Left cardiac atrium (tissue), 4 donors: ENCODE measurements around the gene KDM1B. TPM values are rescaled to one million over a fixed set of nuclear protein-coding genes. Genes with fewer than 3 reads are reported as not detected.
A peak's percentile ranks its signal among the peaks of the same experiment; 100 is the strongest.
"Not testable (repeated sequence)": the region's sequence is repeated elsewhere in the genome, so short reads cannot be mapped to it uniquely, and the experiment has no call there.

Source experiments
- ATAC-seq, 2 donors: fragments of 200-7000 bp; cut with Tn5 transposase; one replicate each; pipeline ENCODE4 v1.9.1; 2020; ENCODE audit warnings: mild to moderate bottlenecking in 2 of 2, moderate library complexity in 2 of 2
- DNase-seq: peaks from one replicate; pipeline ENCODE4 v3.0.0-alpha.2; 2020
- intact Hi-C, 2 donors: fragments of 100-400 bp; cut with DNase I; formaldehyde crosslinking; loops; one replicate each; pipeline versions ENCODE4 v1.14.1 to v1.15.1; 2022 to 2023
- total RNA-seq, 2 donors: library from RNA; stranded (reverse); fragmentation: NEBNext Ultra II Directional; extraction: Animal tissue kit (Norgen Biotek cat#: 25700); gene quantifications; one replicate each; pipeline ENCODE4 v1.2.1, GENCODE V29; 2021
- donor health status: DM: no; HTN: yes; CAD: no.
- donor health status: DM: no; HTN: yes; CAD: no; lungs with severe emphysema.
- donor health status: DM: yes; HTN: yes; CAD: no.
- donor health status: Dilated cardiomyopathy.

KDM1B gene
- total RNA-seq, 2 donors from 2014 or later = 13.1 to 14.0 TPM

DNA sequence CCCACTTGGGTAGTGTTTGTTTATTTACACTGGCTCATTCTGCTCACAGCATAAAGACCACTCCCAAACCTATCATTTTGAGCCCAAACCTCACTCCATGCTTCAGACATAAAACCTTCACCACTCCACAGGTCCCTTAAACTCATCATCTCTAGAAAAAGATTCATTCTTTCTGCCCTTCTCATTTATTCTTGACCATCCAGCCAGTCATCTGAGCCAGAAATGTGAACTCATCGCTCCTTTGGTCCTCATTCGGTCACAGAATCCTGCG, 12.7 kb upstream of the KDM1B start:
- DNase-seq (no peak), ATAC-seq (no peak)
- intact Hi-C loops = no loop called here

GRCh38 chr6:18147160-18147559, 8.1 kb upstream of the KDM1B start:
- DNase-seq = no peak
- no peak for ATAC-seq
- intact Hi-C loops = no loop called here

DNA sequence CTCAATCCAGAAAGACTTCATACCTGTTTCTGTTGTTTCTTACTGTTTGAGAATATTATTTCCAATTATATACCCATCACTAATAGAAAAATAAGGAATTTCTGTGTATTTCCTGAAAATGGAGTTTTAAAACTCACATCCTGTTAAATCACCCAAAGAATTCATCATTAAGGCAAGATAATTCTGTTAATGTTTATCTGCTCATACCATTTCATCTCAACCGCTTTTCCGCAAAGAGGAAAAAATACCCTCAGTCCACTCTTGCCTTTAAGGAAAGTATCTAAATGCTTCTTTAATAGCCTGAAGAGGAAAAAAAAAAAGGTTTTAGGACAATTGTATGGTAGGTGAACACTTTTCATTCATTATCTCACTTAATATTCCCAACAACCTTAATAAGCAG, 7.6 kb upstream of the KDM1B start:
- DNase-seq (no peak), ATAC-seq (no peak)
- intact Hi-C loops = no loop called here

DNA sequence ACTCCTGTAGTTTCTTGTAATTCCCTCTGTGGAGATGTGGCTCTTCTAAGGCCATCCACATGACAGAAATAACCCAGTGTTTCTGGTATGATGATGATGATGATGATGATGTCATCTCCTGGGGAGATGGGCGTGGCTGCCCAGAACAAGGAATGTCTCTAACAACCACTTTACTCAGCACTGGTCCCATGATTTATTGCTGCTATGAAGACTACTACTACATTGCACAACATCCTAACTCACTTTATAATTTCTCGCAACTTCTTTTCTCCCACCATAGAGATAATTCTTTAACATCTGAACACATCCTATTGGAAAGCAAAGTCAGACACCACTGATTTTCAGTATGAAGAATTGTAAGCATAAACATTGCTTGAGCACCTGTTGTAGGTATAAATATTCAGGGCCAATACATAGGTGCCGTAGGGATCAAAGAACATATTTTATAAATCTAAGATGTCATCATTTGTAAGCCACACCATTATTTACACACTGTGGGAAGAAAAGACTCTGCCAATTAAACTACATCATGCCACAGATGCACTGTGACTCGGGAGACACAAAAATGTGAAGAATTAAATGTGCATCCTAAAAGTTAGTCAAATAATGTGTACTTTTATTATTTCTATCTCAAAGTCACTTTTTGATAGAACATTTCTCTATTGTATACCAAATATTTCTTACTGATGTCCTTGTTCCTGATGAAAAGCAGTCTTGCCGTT, 6.8 kb upstream of the KDM1B start:
- DNase-seq = no peak
- peak in 1 of 2 donors; percentile 34 for ATAC-seq
- intact Hi-C loops = no loop called here

GRCh38 chr6:18151391-18151790, 3.8 kb upstream of the KDM1B start:
- intact Hi-C loops, DNase-seq, ATAC-seq: not testable (repeated sequence)

DNA sequence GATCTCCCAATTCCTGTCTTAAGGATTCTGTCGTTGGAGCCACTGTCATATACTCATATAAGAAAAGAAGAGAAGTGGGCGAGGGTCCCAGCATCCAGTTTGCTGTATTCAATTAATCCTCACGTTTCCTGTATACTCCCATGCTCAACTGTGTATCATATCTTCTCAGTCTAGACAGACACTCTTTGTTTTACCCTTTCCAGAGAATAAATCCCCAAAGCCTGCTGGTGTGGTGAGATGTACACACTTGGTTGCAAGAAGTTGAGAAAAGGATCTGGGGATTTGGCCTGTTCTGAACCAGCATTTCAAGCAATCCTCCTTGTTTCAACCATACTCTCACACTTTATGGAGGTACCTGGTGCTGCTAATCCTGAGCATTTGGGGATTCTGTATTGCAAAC, 3.4 kb upstream of the KDM1B start:
- ATAC-seq (no peak), DNase-seq (no peak)
- intact Hi-C loops = no loop called here

DNA sequence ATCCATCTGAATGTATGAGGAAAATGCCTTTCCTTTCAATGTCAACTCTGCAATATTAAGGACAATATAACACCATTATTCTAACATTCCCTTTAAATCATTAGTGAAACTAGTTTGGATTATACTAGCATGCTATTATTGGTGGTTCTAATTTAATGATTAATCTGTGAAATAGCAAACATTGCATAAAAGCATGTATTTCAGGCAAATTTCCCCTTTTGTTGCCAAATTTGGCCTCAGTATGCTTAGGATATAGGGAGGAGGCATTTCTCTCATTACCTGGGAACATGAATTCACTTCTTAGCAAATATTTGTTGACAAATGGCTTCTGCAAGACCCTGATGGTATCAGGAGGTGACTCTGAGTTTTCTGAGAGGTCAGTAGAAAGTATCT, 1.9 kb upstream of the KDM1B start:
- ATAC-seq (no peak), DNase-seq (no peak)
- intact Hi-C loops = no loop called here

DNA sequence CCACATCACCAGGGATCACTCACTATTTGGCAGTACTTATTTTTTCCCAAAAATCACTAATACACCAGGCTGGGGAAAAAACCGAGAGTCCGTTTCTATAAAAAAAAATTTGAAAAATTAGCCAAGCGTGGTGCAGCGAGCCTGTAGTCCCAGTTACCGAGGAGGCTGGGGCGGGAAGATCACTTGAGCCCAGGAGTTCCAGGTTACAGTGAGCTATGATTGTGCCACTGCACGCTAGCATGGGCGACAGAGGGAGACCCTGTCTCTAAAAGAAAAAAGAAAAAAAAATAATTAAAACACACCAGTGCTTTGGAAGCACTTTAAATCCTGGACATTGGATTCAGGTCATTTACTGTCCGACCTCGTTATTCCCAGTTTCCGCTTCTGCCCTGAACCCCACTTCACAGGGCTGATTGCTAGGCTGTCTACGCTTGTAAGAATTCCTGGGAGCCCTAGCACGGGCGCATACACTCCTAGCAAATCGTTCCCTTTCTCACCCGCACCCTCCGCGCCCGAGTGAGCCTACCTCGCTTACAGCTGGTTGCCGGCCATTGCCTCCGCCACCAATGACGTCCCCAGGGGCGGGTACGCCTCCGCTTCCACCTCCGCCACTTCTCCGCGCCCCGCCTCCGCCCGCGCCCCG, 594 bp upstream of the KDM1B start, which contains the start of gene TPMT:
Gene TPMT, minus strand, starts transcription at position 571 of the 643 bp plus-strand sequence. CDS start 5,950 bp downstream, outside the sequence.
- DNase-seq (peak; percentile 26), ATAC-seq (peak in 1 of 2 donors; percentile 3)
- intact Hi-C loops = no loop called here

DNA sequence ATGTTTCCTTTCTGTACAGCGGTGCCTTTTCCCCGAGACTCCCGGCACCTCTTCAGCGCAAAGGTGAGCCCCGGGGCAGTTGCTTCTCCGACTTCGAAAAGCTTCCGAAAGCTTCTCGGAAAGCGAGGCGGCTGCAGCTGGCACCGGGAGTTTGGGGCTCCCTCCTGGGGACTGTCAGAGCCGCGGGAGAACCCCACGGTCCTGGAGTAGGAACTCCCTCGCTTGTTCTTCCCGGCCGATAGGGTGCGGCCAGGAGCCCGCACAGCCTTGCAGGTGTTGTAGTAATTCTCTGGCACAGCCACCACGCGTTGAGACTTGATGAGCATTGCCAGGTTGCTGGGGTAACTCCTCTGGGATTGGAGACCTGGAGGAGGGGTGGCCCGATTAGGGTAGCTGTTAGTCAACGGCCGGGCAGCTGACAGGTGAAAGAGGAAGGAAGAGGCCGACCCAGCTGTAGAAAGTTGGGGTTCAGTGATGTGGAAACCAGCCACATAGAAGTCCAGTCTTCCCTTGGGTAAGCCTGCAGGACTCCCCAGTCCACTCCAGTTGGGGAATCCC, 721 bp downstream of the KDM1B start:
- ATAC-seq (peak; percentile 16 to 34), DNase-seq (peak; percentile 54)
- intact Hi-C loops = no loop called here

- intact Hi-C loops = no loop called here
- no peak for DNase-seq
- ATAC-seq = no peak
Observed at GRCh38 chr6:18160911-18161310, 5.7 kb downstream of the KDM1B start.

DNA sequence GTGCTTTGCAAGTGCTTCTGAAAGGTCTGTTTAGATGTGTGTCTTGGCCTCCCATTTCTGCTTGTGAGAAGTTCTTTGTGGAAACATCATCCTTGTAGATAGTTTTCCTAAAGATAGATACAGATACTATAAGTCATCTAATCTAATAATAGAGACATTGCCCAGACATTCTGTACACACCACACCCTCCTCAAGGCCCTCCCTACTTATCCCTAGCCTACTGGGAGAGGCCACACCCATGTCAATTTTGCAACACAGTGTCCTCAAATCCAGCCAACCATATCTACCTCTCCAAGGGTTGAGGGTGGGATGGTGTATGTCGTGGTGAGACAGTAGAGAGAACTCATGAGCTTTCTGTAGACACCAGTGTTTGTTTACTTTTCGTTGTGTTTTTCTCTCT, 6.2 kb downstream of the KDM1B start:
- DNase-seq = no peak
- intact Hi-C loops = no loop called here
- ATAC-seq = no peak

DNA sequence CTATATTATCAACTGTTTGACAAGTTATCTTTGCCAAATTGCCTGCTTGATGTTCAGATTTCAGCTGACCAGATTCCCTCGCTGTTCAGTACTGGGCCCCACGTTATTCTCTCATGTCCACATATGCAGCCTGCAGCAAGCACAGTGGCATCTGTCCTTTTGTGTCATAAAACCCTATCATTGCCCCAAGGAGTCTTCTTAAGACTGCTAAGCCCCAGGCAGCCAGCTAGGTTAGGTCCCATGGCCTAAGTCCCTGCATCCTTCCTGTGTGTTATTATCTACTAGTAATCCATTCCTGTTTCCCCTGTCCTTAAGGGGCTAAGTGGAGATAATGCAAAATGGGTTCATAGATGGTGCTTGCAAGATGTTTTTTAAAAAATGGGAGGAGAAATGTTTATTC, 7.2 kb downstream of the KDM1B start:
- intact Hi-C loops = no loop called here
- DNase-seq (no peak), ATAC-seq (no peak)

DNA sequence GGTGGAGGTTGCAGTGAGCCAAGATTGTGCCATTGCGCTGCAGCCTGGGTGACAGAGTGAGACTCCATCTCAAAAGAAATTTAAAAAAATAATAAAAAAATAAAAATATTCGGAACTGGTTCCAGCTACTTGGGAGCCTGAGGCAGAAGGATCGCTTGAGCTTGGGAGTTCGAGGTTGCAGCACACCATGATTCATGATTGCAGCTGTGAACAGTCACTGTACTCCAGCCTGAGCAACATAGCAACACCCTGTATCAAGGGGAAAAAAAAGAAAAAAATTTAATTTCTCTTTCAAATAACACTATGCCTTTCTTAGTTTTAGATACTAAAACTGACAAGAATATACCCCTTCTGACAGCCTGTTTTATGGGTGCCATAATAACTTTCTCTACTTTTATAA, 10.5 kb downstream of the KDM1B start:
- no peak for ATAC-seq
- intact Hi-C loops = no loop called here
- no peak for DNase-seq

- ATAC-seq = no peak
- intact Hi-C loops = no loop called here
- no peak for DNase-seq
Observed at GRCh38 chr6:18166312-18167036, 11.3 kb downstream of the KDM1B start.

GRCh38 chr6:18168264-18168663, 13.0 kb downstream of the KDM1B start:
- intact Hi-C loops = no loop called here
- no peak for DNase-seq
- no peak for ATAC-seq

- no peak for ATAC-seq
- DNase-seq = no peak
- intact Hi-C loops = no loop called here
Observed at GRCh38 chr6:18171871-18172270, 16.6 kb downstream of the KDM1B start.

- ATAC-seq, intact Hi-C loops, DNase-seq: not testable (repeated sequence)
Observed at GRCh38 chr6:18176198-18176597, 21.0 kb downstream of the KDM1B start.

DNA sequence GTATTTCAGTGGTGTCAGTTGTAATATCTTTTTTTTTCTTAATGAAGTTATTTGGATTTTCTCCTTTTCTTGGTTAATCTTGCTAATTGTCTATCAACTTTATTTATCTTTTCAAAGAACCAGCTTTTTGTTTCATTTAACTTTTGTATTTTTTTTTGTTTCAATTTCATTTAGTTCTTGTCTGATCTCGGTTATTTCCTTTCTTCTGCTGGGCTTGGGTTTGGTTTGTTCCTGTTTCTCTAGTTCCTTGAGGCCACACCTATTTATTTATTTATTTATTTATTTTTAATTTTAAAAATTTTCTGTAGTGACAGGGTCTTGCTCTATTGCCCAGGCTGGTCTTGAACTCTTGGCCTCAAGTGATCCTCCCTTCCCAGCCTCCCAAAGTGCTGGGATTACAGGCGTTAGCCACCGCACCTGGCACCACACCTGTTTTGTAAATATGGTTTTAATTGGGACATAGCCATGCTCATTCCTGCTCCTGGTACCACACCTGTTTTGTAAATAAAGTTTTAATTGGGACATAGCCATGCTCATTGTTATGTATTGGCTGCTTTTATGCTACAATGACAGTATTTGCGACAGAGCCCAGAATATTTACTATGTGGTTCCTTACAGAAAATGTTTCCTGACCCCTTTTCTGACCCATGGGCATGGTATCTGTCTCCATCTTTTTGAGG, 22.2 kb downstream of the KDM1B start:
- intact Hi-C loops = no loop called here
- DNase-seq (no peak), ATAC-seq (no peak)

GRCh38 chr6:18178960-18179615, 23.9 kb downstream of the KDM1B start:
- intact Hi-C loops = no loop called here
- ATAC-seq = no peak
- no peak for DNase-seq
